Kasumi-1 (cell line): ENCODE data around the gene RERE.
"Not testable (repeated sequence)": the region's sequence is repeated elsewhere in the genome, so short reads cannot be mapped to it uniquely, and the experiment has no call there.

Experiments used
- DNase-seq, 2 experiments: peaks; one replicate each; lab custom pipeline; 2025; lab: John Stamatoyannopoulos, UW

RERE gene

GRCh38 chr1:8718850-8719361 is 98.5 kb downstream of the RERE start:
- no peak for DNase-seq

- DNase-seq: no peak
Observed at GRCh38 chr1:8717148-8717547, 100.3 kb downstream of the RERE start.

GRCh38 chr1:8716238-8716637 is 101.2 kb downstream of the RERE start:
- no peak for DNase-seq

- DNase-seq: no peak
Observed at GRCh38 chr1:8714173-8714572, 103.3 kb downstream of the RERE start.

GRCh38 chr1:8712413-8713231 is 104.8 kb downstream of the RERE start:
- peak; percentile 90 to 94 for DNase-seq

GRCh38 chr1:8711873-8712412 is 105.5 kb downstream of the RERE start:
- peak in 1 of 2 experiments; percentile 42 for DNase-seq

- no peak for DNase-seq
Observed at GRCh38 chr1:8711151-8711550, 106.3 kb downstream of the RERE start.

- DNase-seq: no peak
Observed at GRCh38 chr1:8708259-8708658, 109.2 kb downstream of the RERE start.

GRCh38 chr1:8706995-8707396 is 110.4 kb downstream of the RERE start:
- no peak for DNase-seq

- no peak for DNase-seq
Observed at GRCh38 chr1:8706291-8706690, 111.1 kb downstream of the RERE start.

GRCh38 chr1:8704866-8705506 is 112.5 kb downstream of the RERE start:
- no peak for DNase-seq

- peak; percentile 68 to 73 for DNase-seq
Observed at GRCh38 chr1:8702850-8703810, 114.3 kb downstream of the RERE start.

GRCh38 chr1:8702472-8702849 is 115.0 kb downstream of the RERE start:
- DNase-seq: peak in 1 of 2 experiments; percentile 13

GRCh38 chr1:8701794-8702471 is 115.5 kb downstream of the RERE start:
- DNase-seq: peak in 1 of 2 experiments; percentile 38

- DNase-seq: no peak
Observed at GRCh38 chr1:8699679-8700078, 117.8 kb downstream of the RERE start.

GRCh38 chr1:8698937-8699447 is 118.4 kb downstream of the RERE start:
- no peak for DNase-seq

- DNase-seq: no peak
Observed at GRCh38 chr1:8698012-8698630, 119.3 kb downstream of the RERE start.

- not testable (repeated sequence) for DNase-seq
Observed at GRCh38 chr1:8695442-8695841, 122.0 kb downstream of the RERE start.

- no peak for DNase-seq
Observed at GRCh38 chr1:8693107-8693506, 124.3 kb downstream of the RERE start.

GRCh38 chr1:8691662-8692061 is 125.8 kb downstream of the RERE start:
- DNase-seq: no peak

GRCh38 chr1:8690253-8690525 is 127.3 kb downstream of the RERE start:
- no peak for DNase-seq
